ENCODE measurements around the gene LRRFIP1. TPM values are rescaled to one million over a fixed set of nuclear protein-coding genes. Genes with fewer than 3 reads are reported as not detected.
"Not testable (repeated sequence)": the region's sequence is repeated elsewhere in the genome, so short reads cannot be mapped to it uniquely, and the experiment has no call there.

The LRRFIP1 gene
- total and polyA plus RNA-seq, 9 of the 15 experiments (the other 6 are each of a cell fraction or from before 2014, with no cell fraction given) = 13.1 to 45.2 (median 31.3) TPM

GRCh38 chr2:237762291-237763182 lies 135.2 kb downstream of the LRRFIP1 start:
- H3K9me1 ChIP-seq (ENCODE audit: control insufficient read depth, insufficient read depth, low read length); H3K27me3 ChIP-seq (ENCODE audit: control insufficient read depth in 2 of 2, insufficient read depth in 2 of 2, low read length in 2 of 2); intact Hi-C loops (cut with micrococcal nuclease); CTCF ChIA-PET (ENCODE audit: low intra/inter-chr PET ratio); H3K27ac ChIP-seq (ENCODE audit: extremely low read depth, low read depth, low read length); ATAC-seq; H3K4me1 ChIP-seq (replicated peaks in 1 of 2; ENCODE audit: control insufficient read depth in 2 of 2, insufficient read depth in 2 of 2, low read length in 2 of 2); H3K4me3 ChIP-seq; H4K20me1 ChIP-seq (replicated peaks; ENCODE audit: control insufficient read depth, insufficient read depth, low read length); H3K9ac ChIP-seq (ENCODE audit: insufficient read depth in 1 of 2, low read depth in 2 of 2, low read length in 2 of 2); H2AFZ ChIP-seq (ENCODE audit: low read depth, low read length); DNase-seq (ENCODE audit: extremely low read depth in 1 of 4, low spot score in 3 of 4); H3K9me3 ChIP-seq (replicated peaks; ENCODE audit: control insufficient read depth, insufficient read depth, low read depth, low read length); in situ Hi-C loops (cut with MboI); BruUV-seq (replicated peaks); H3K79me2 ChIP-seq (ENCODE audit: control insufficient read depth, insufficient read depth, low read length); H3K4me2 ChIP-seq (ENCODE audit: insufficient read depth, low read length): not testable (repeated sequence)
- POLR2A ChIA-PET = interaction anchor here (0.6 to 0.7 kb wide), 2 partner anchors 14 to 24 kb away, joined by 3 read pairs; no protein-coding TSS in a partner anchor
- 75% methylated on average over 8 of the region's 9 CpGs for WGBS (ENCODE audit: insufficient coverage, low coverage, missing lambda C conversion rate)
- FAIRE-seq = peak; percentile 86
- H3K36me3 ChIP-seq (ENCODE audit: control insufficient read depth, insufficient read depth, low read length) = peaks cover 22% of the 10 kb centered on the region; the same call in 2 of the 3 replicates

- DNase-seq (ENCODE audit: extremely low read depth in 1 of 4, low spot score in 3 of 4) (no peak), ATAC-seq (no peak), FAIRE-seq (no peak)
- Histone ChIP-seq H3K9me3 (replicated peaks; ENCODE audit: control insufficient read depth, insufficient read depth, low read depth, low read length) (no peaks in the 10 kb centered on the region), H3K9ac (ENCODE audit: insufficient read depth in 1 of 2, low read depth in 2 of 2, low read length in 2 of 2) (no peak overlapping the region), H3K27ac (ENCODE audit: extremely low read depth, low read depth, low read length) (no peak overlapping the region), H3K9me1 (ENCODE audit: control insufficient read depth, insufficient read depth, low read length) (no peaks in the 10 kb centered on the region), H3K36me3 (ENCODE audit: control insufficient read depth, insufficient read depth, low read length) (peaks cover 18% of the 10 kb centered on the region; the same call in 2 of the 3 replicates), H3K4me2 (ENCODE audit: insufficient read depth, low read length) (no peak overlapping the region), H2AFZ (ENCODE audit: low read depth, low read length) (no peak overlapping the region), H3K4me1 (replicated peaks in 1 of 2; ENCODE audit: control insufficient read depth in 2 of 2, insufficient read depth in 2 of 2, low read length in 2 of 2) (no peaks in the 10 kb centered on the region), H3K79me2 (ENCODE audit: control insufficient read depth, insufficient read depth, low read length) (no peaks in the 10 kb centered on the region), H3K27me3 (ENCODE audit: control insufficient read depth in 2 of 2, insufficient read depth in 2 of 2, low read length in 2 of 2) (no peaks in the 10 kb centered on the region), H3K4me3 (no peak overlapping the region), H4K20me1 (replicated peaks; ENCODE audit: control insufficient read depth, insufficient read depth, low read length) (no peaks in the 10 kb centered on the region)
- POLR2A ChIA-PET = no interaction called here
- BruUV-seq (replicated peaks) = no TSS peak
- in situ Hi-C loops (cut with MboI) = no loop called here
- WGBS (ENCODE audit: insufficient coverage, low coverage, missing lambda C conversion rate) = 95% methylated on average over 10 of the region's 10 CpGs
- CTCF ChIA-PET (ENCODE audit: low intra/inter-chr PET ratio) = no interaction called here
- intact Hi-C loops (cut with micrococcal nuclease) = no loop called here
- no peak for TF ChIP-seq SRSF7 (optimal IDR thresholded peaks at IDR 0.05; ENCODE audit: low read depth, low read length)
- no peak for TF ChIP-seq ZNF197 (CRISPR knock-in tag; IDR thresholded peaks at IDR 0.05; ENCODE audit: low read depth)
- TF ChIP-seq ATF2 (CRISPR knock-in tag; IDR thresholded peaks at IDR 0.05) = no peak
- no peak for TF ChIP-seq PPARD (CRISPR knock-in tag; IDR thresholded peaks at IDR 0.05)
- no peak for TF ChIP-seq ARID1B (IDR thresholded peaks at IDR 0.05)
- no peak for TF ChIP-seq CBX1 (IDR thresholded peaks at IDR 0.05; ENCODE audit: low read depth)
- TF ChIP-seq MIER1 (IDR thresholded peaks at IDR 0.05; ENCODE audit: low read depth) = no peak
- TF ChIP-seq GTF2B (IDR thresholded peaks at IDR 0.05; ENCODE audit: extremely low read depth, insufficient read length) = no peak
- no peak for TF ChIP-seq HNRNPLL (IDR thresholded peaks at IDR 0.05; ENCODE audit: low read depth, low read length, poor library complexity, severe bottlenecking)
- TF ChIP-seq EZH2 (IDR thresholded peaks at IDR 0.05; ENCODE audit: borderline replicate concordance, low read depth, low read length) = no peak
Observed at GRCh38 chr2:237763812-237764211, 136.4 kb downstream of the LRRFIP1 start.

All from K562 (cell line).